HepG2 (cell line): Measurements from ENCODE around the gene PNLIPRP2. TPM values are rescaled to one million over a fixed set of nuclear protein-coding genes. Genes with fewer than 3 reads are reported as not detected.

Source experiments
- ATAC-seq: fragments of 200-7000 bp; cut with Tn5 transposase; 3 replicates; pipeline ENCODE4 v1.9.1; 2020; ENCODE audit warnings: mild to moderate bottlenecking, moderate library complexity
- BruUV-seq: library from RNA; stranded (reverse); fragments of 400-500 nt; replicated peaks from 2 replicates; lab custom pipeline; 2021; lab: Mats Ljungman, UMichigan
- CTCF ChIA-PET: fragments of 300-600 bp; formaldehyde crosslinking; extraction: SDS; loops from one replicate; lab custom pipeline; 2021; ENCODE audit warnings: low total read pairs, inconsistent platforms, low intra/inter-chr PET ratio; lab: Yijun Ruan, JAX
- POLR2A ChIA-PET: fragments of 350-600 bp; sonication (Branson Sonifier 250); formaldehyde crosslinking; loops from one replicate; lab custom pipeline; 2020; ENCODE audit warnings: antibody characterized with exemption, inconsistent platforms; lab: Yijun Ruan, JAX
- DNase-seq: peaks from one replicate; pipeline ENCODE4 v3.0.0-alpha.2; 2015; ENCODE audit warnings: low spot score
- FAIRE-seq: peaks from 3 replicates; lab custom pipeline; 2011; peaks lifted over from hg19 to GRCh38; lab: Jason Lieb, UNC
- H2AFZ ChIP-seq: one replicate; pipeline ENCODE4 v1.6.1; 2011; ENCODE audit warnings: low read length, inconsistent platforms
- H3K27ac ChIP-seq: fragments of 300-600 bp; 3 replicates; pipeline ENCODE4 v1.8.0; 2011; ENCODE audit warnings: mixed run types, mild to moderate bottlenecking, mixed read lengths, low read length, inconsistent platforms; ENCODE audit not compliant: insufficient read depth; ENCODE audit errors: extremely low read length
- H3K27me3 ChIP-seq, 2 experiments: fragments of 200-600 bp in 1 of 2; 2 replicates in 1 of 2; 3 replicates in 1 of 2; pipeline versions ENCODE4 v1.6.0 to v1.8.0; 2011; ENCODE audit warnings: low read length in 2 of 2, mild to moderate bottlenecking in 2 of 2, moderate library complexity in 2 of 2, inconsistent platforms in 1 of 2; ENCODE audit not compliant: insufficient read depth in 2 of 2, control insufficient read depth in 1 of 2
- H3K36me3 ChIP-seq, 2 experiments: fragments of 200-600 bp in 1 of 2; replicated peaks in 1 of 2; 2 replicates in 1 of 2; 3 replicates in 1 of 2; pipeline versions ENCODE4 v1.5.1 to v1.8.0; 2011; ENCODE audit warnings: low read length in 2 of 2, inconsistent platforms in 1 of 2; ENCODE audit not compliant: insufficient read depth in 2 of 2, control insufficient read depth in 1 of 2
- H3K4me1 ChIP-seq: 2 replicates; pipeline ENCODE4 v1.5.1; 2012; ENCODE audit warnings: low read length, inconsistent platforms; ENCODE audit not compliant: insufficient read depth
- H3K4me2 ChIP-seq: 2 replicates; pipeline ENCODE4 v1.6.0; 2011; ENCODE audit warnings: low read depth, low read length, inconsistent platforms
- H3K4me3 ChIP-seq, 3 experiments: fragments of 200-600 bp in 1 of 3; sonication (generic), shearing (Covaris generic) in 1 of 3; replicated peaks in 1 of 3; 2 replicates each; pipeline ENCODE4 v1.5.1; 2011 to 2016; ENCODE audit warnings: low read length in 3 of 3, inconsistent platforms in 2 of 3, low read depth in 2 of 3, mild to moderate bottlenecking in 2 of 3, control low read depth in 1 of 3, mixed read lengths in 1 of 3; ENCODE audit not compliant: insufficient read depth in 1 of 3
- H3K79me2 ChIP-seq: one replicate; pipeline ENCODE4 v1.6.1; 2011; ENCODE audit warnings: low read length, inconsistent platforms; ENCODE audit not compliant: insufficient read depth
- H3K9ac ChIP-seq: 2 replicates; pipeline ENCODE4 v1.6.0; 2011; ENCODE audit warnings: mild to moderate bottlenecking, low read depth, low read length, inconsistent platforms; ENCODE audit not compliant: insufficient read depth
- H3K9me3 ChIP-seq: 2 replicates; pipeline ENCODE4 v1.5.1; 2012; ENCODE audit warnings: mild to moderate bottlenecking, low read length
- H4K20me1 ChIP-seq: 2 replicates; pipeline ENCODE4 v1.6.0; 2011; ENCODE audit warnings: inconsistent platforms, mild to moderate bottlenecking, low read length, moderate library complexity; ENCODE audit not compliant: insufficient read depth
- AGO2 ChIP-seq: fragments of 200-400 bp; formaldehyde crosslinking; optimal IDR thresholded peaks from 2 replicates; pipeline ENCODE3; 2017; ENCODE audit warnings: mild to moderate bottlenecking, low read depth, low read length, moderate library complexity
- BRCA1 ChIP-seq: sonication (generic); formaldehyde crosslinking; IDR thresholded peaks from 2 replicates; pipeline ENCODE4 v1.4.0; 2020; ENCODE audit warnings: missing genetic modification reagents
- CENPBD1 ChIP-seq: sonication (generic); formaldehyde crosslinking; IDR thresholded peaks from 2 replicates; pipeline ENCODE4 v1.8.0; 2022; ENCODE audit warnings: missing genetic modification reagents, low read depth, mild to moderate bottlenecking, borderline replicate concordance
- ESRRA ChIP-seq: sonication (generic); formaldehyde crosslinking; IDR thresholded peaks from 2 replicates; pipeline ENCODE4 v1.5.1; 2020; ENCODE audit warnings: mild to moderate bottlenecking, low read depth, missing genetic modification reagents
- FLYWCH1 ChIP-seq: sonication (generic); formaldehyde crosslinking; IDR thresholded peaks from 2 replicates; pipeline ENCODE4 v1.8.1; 2023; ENCODE audit warnings: mild to moderate bottlenecking, missing genetic modification reagents
- HES4 ChIP-seq: sonication (generic); formaldehyde crosslinking; IDR thresholded peaks from 2 replicates; pipeline ENCODE4 v1.9.0; 2021; ENCODE audit warnings: mild to moderate bottlenecking, missing genetic modification reagents, borderline replicate concordance
- MTF2 ChIP-seq: sonication (generic); formaldehyde crosslinking; IDR thresholded peaks from 2 replicates; pipeline ENCODE4 v1.5.0; 2020; ENCODE audit warnings: missing genetic modification reagents, borderline replicate concordance
- PAF1 ChIP-seq: IDR thresholded peaks from 2 replicates; pipeline ENCODE4 v1.6.1; 2016; ENCODE audit warnings: missing genetic modification reagents, missing compliant biosample characterization
- PITX1 ChIP-seq: sonication (generic); formaldehyde crosslinking; IDR thresholded peaks from 2 replicates; pipeline ENCODE4 v1.5.1; 2020; ENCODE audit warnings: mild to moderate bottlenecking, missing genetic modification reagents
- REXO4 ChIP-seq: sonication (generic); formaldehyde crosslinking; IDR thresholded peaks from 2 replicates; pipeline ENCODE4 v1.8.0; 2022; ENCODE audit warnings: missing genetic modification reagents, mild to moderate bottlenecking, borderline replicate concordance
- SMAD1 ChIP-seq: sonication (generic); formaldehyde crosslinking; IDR thresholded peaks from 2 replicates; pipeline ENCODE4 v1.4.0; 2020; ENCODE audit warnings: missing genetic modification reagents, low read depth, mild to moderate bottlenecking, borderline replicate concordance
- SNAPC5 ChIP-seq: sonication (generic); formaldehyde crosslinking; IDR thresholded peaks from 2 replicates; pipeline ENCODE4 v1.8.1; 2023; ENCODE audit warnings: mild to moderate bottlenecking, missing genetic modification reagents, borderline replicate concordance
- TEAD3 ChIP-seq: optimal IDR thresholded peaks from 2 replicates; pipeline ENCODE3; 2016; ENCODE audit warnings: borderline replicate concordance
- TRIM24 ChIP-seq: sonication (generic); formaldehyde crosslinking; IDR thresholded peaks from 2 replicates; pipeline ENCODE4 v1.8.0; 2022; ENCODE audit warnings: mild to moderate bottlenecking, missing genetic modification reagents
- ZBTB38 ChIP-seq: sonication (generic); formaldehyde crosslinking; IDR thresholded peaks from 2 replicates; pipeline ENCODE4 v1.5.1; 2020; ENCODE audit warnings: mild to moderate bottlenecking, missing genetic modification reagents
- ZMYM4 ChIP-seq: sonication (generic); formaldehyde crosslinking; IDR thresholded peaks from 2 replicates; pipeline ENCODE4 v1.8.1; 2023; ENCODE audit warnings: mild to moderate bottlenecking, missing genetic modification reagents
- ZNF414 ChIP-seq: sonication (generic); formaldehyde crosslinking; IDR thresholded peaks from 2 replicates; pipeline ENCODE4 v1.5.0; 2020; ENCODE audit warnings: missing genetic modification reagents
- ZNF564 ChIP-seq: sonication (generic); formaldehyde crosslinking; IDR thresholded peaks from 2 replicates; pipeline ENCODE4 v1.8.1; 2023; ENCODE audit warnings: mild to moderate bottlenecking, missing genetic modification reagents
- ZNF616 ChIP-seq: sonication (generic); formaldehyde crosslinking; IDR thresholded peaks from 2 replicates; pipeline ENCODE4 v1.5.0; 2020; ENCODE audit warnings: low read depth, mild to moderate bottlenecking, missing genetic modification reagents
- WGBS: methylation state at CpG from one replicate; pipeline ENCODE4 v1.1.6; 2017; ENCODE audit warnings: low lambda C conversion rate; 5-methylcytosine and 5-hydroxymethylcytosine counted together
- in situ Hi-C: cut with HindIII; loops from 2 replicates; pipeline ENCODE4 v1.10.0; 2017; ENCODE audit warnings: low pct_unique_long_range_greater_than_20kb; ENCODE audit not compliant: extremely low pct_ligation_motif_present
- intact Hi-C: fragments of 100-400 bp; cut with micrococcal nuclease; formaldehyde crosslinking; loops from one replicate; pipeline ENCODE4 v1.10.0; 2022; ENCODE audit not compliant: unreplicated experiment
- polyA plus RNA-seq, 8 experiments: library from polyadenylated mRNA; depleted of rRNA in 3 of 8; stranded (reverse) in 7 of 8; unstranded in 1 of 8; fragments of >200 nt; fragmentation: Illumina TruSeq in 4 of 8; extraction: Trizol in 4 of 8; gene quantifications; 2 replicates each; pipeline versions ENCODE4 v1.2.1 to v1.2.3, GENCODE V29; 2011 to 2016; ENCODE audit warnings: low read depth in 4 of 8, missing spikeins in 1 of 8, mixed read lengths in 1 of 8; ENCODE audit not compliant: insufficient read depth in 1 of 8
- total RNA-seq, 5 experiments: library from RNA; depleted of rRNA; stranded (reverse); fragments of >200 nt; fragmentation: Illumina TruSeq; extraction: Trizol; gene quantifications; 2 replicates each; pipeline ENCODE4 v1.2.3, GENCODE V29; 2016; ENCODE audit warnings: low read depth in 1 of 5

PNLIPRP2 gene
- total and polyA plus RNA-seq, 2 of the 13 experiments (the other 11 are each of a cell fraction or from before 2014, with no cell fraction given): 0.21 to 0.97 TPM

GRCh38 chr10:116636976-116637375 lies 16.2 kb downstream of the PNLIPRP2 start:
- ChIA-PET CTCF (no interaction called here), POLR2A (no interaction called here)
- TF ChIP-seq PITX1 (CRISPR knock-in tag): no peak
- TF ChIP-seq TRIM24 (CRISPR knock-in tag): no peak
- no peak for TF ChIP-seq ZBTB38 (CRISPR knock-in tag)
- TF ChIP-seq AGO2: no peak
- TF ChIP-seq ESRRA (CRISPR knock-in tag): no peak
- no peak for TF ChIP-seq ZNF564 (CRISPR knock-in tag)
- no peak for TF ChIP-seq TEAD3 (CRISPR knock-in tag)
- no peak for TF ChIP-seq SNAPC5 (CRISPR knock-in tag)
- no peak for TF ChIP-seq FLYWCH1
- no peak for TF ChIP-seq CENPBD1 (CRISPR knock-in tag)
- Histone ChIP-seq H2AFZ (no peak overlapping the region), H3K9ac (no peak overlapping the region), H3K27me3 (no peaks in the 10 kb centered on the region), H3K79me2 (no peaks in the 10 kb centered on the region), H3K4me3 (no peak overlapping the region), H3K27ac (no peak overlapping the region), H3K4me2 (no peak overlapping the region), H3K9me3 (no peaks in the 10 kb centered on the region), H3K36me3 (no peaks in the 10 kb centered on the region), H4K20me1 (no peaks in the 10 kb centered on the region), H3K4me1 (no peaks in the 10 kb centered on the region)
- DNase-seq (no peak), FAIRE-seq (no peak), ATAC-seq (no peak)
- WGBS: 8% methylated on average over 2 of the region's 2 CpGs
- intact Hi-C loops: no loop called here
- in situ Hi-C loops: no loop called here
- no TSS peak for BruUV-seq

- no peaks in the 10 kb centered on the region for H3K79me2 ChIP-seq
- no peaks in the 10 kb centered on the region for H3K4me1 ChIP-seq
- no peak for FAIRE-seq
- ATAC-seq: no peak
- no peak for DNase-seq
- H3K27me3 ChIP-seq: no peaks in the 10 kb centered on the region
- no peaks in the 10 kb centered on the region for H3K9me3 ChIP-seq
- 0% methylated on average over 1 of the region's 1 CpG for WGBS
- intact Hi-C loops (no loop called here), in situ Hi-C loops (no loop called here)
- no peak overlapping the region for H3K4me3 ChIP-seq
- no TSS peak for BruUV-seq
- CTCF ChIA-PET: no interaction called here
- no peak overlapping the region for H2AFZ ChIP-seq
- POLR2A ChIA-PET: no interaction called here
- H3K4me2 ChIP-seq: no peak overlapping the region
- no peak overlapping the region for H3K27ac ChIP-seq
- TF ChIP-seq TEAD3 (CRISPR knock-in tag): no peak
- no peak for TF ChIP-seq HES4 (CRISPR knock-in tag)
- TF ChIP-seq ZNF414 (CRISPR knock-in tag): no peak
- no peak for TF ChIP-seq BRCA1 (CRISPR knock-in tag)
- TF ChIP-seq SMAD1 (CRISPR knock-in tag): no peak
- TF ChIP-seq ZNF616: no peak
- no peak for TF ChIP-seq MTF2
- no peak for TF ChIP-seq REXO4 (CRISPR knock-in tag)
- TF ChIP-seq ZMYM4 (CRISPR knock-in tag): no peak
- TF ChIP-seq PAF1 (CRISPR knock-in tag): no peak
- H3K9ac ChIP-seq: no peak overlapping the region
- no peaks in the 10 kb centered on the region for H4K20me1 ChIP-seq
- H3K36me3 ChIP-seq: no peaks in the 10 kb centered on the region
Measured at GRCh38 chr10:116637830-116638229, 17.1 kb downstream of the PNLIPRP2 start.
